Esophagus squamous epithelium (tissue), 5 donors: ENCODE data around the gene CD247. TPM values are rescaled to one million over a fixed set of nuclear protein-coding genes. Genes with fewer than 3 reads are reported as not detected.

Source experiments
- DNase-seq: peaks from one replicate; lab custom pipeline; 2025; lab: John Stamatoyannopoulos, UW
- H3K27ac ChIP-seq, 4 donors: fragments of 200-600 bp; sonication (generic); one replicate each; pipeline ENCODE4 v1.5.1; 2016 to 2019; ENCODE audit warnings: mild to moderate bottlenecking in 1 of 4
- H3K27me3 ChIP-seq, 4 donors: fragments of 200-600 bp; sonication (generic); 1 replicate in 3 of 4; 2 replicates in 1 of 4; pipeline versions ENCODE4 v1.5.1 to v1.6.0; 2017 to 2021; ENCODE audit warnings: antibody characterized with exemption in 1 of 4
- H3K36me3 ChIP-seq, 3 donors: fragments of 200-600 bp; sonication (generic); one replicate each; pipeline ENCODE4 v1.5.1; 2016 to 2019
- H3K4me1 ChIP-seq, 3 donors: fragments of 200-600 bp; sonication (generic); one replicate each; pipeline ENCODE4 v1.5.1; 2017 to 2019
- H3K4me3 ChIP-seq, 4 donors: fragments of 200-600 bp; sonication (generic); 1 replicate in 3 of 4; 2 replicates in 1 of 4; pipeline ENCODE4 v1.5.1; 2016 to 2019; ENCODE audit warnings: mild to moderate bottlenecking in 2 of 4, moderate library complexity in 1 of 4
- H3K9me3 ChIP-seq, 3 donors: fragments of 200-600 bp; sonication (generic); one replicate each; pipeline ENCODE4 v1.5.1; 2016 to 2019
- POLR2A ChIP-seq, 4 donors: fragments of 450-650 bp; IDR thresholded peaks; one replicate each; pipeline ENCODE4 v1.6.1; 2017; ENCODE audit warnings: antibody characterized with exemption in 4 of 4, mild to moderate bottlenecking in 4 of 4, moderate library complexity in 3 of 4
- WGBS, 2 donors: methylation state at CpG; one replicate each; pipeline ENCODE4 v1.1.5; 2018; 5-methylcytosine and 5-hydroxymethylcytosine counted together
- intact Hi-C: fragments of 100-400 bp; cut with DNase I; formaldehyde crosslinking; loops from one replicate; pipeline ENCODE4 v1.15.0; 2022
- total RNA-seq, 4 donors: library from RNA; depleted of rRNA; stranded (reverse); fragments of >200 nt; gene quantifications; one replicate each; pipeline ENCODE4 v1.1.0, GENCODE V29; 2016
- TF ChIP-seq, protein P1 (sequence below), 6 experiments: fragments of 450-650 bp in 4 of 6; fragments of 200-600 bp in 2 of 6; sonication (generic) in 2 of 6; IDR thresholded peaks; one replicate each; pipeline ENCODE4 v1.5.1; 2016 to 2019; ENCODE audit warnings: antibody characterized with exemption in 6 of 6, mild to moderate bottlenecking in 4 of 6, moderate library complexity in 4 of 6
- donor health status: DM: yes; HTN: yes; CAD: no.

The CD247 gene
- total RNA-seq, 4 donors from 2014 or later = 0.68 to 3.5 (median 3.1) TPM

DNA sequence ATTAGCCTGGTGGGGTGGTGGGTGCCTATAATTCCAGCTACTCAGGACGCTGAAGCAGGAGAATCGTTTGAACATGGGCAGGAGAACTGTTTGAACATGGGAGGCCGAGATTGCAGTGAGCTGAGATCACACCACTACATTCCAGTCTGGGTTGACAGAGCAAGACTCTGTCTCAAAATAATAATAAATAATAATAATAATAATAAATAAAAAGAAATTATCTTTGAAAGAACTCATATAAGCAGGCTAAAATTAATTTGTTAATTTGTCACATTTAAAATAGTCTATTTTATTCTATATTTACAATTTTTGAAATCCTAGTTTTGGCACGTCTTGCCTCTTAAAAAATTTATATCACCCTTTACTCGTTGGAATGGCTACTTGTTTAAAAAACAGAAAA is 27.6 kb downstream of the CD247 start:
- H3K4me3 ChIP-seq = no peak overlapping the region
- no peaks in the 10 kb centered on the region for H3K9me3 ChIP-seq
- peaks cover 0 to 36% (median 0%) of the 10 kb centered on the region in 4 donors for H3K27me3 ChIP-seq
- H3K27ac ChIP-seq = no peak overlapping the region
- H3K4me1 ChIP-seq = peaks cover 0 to 14% (median 0%) of the 10 kb centered on the region in 3 donors
- DNase-seq = no peak
- WGBS, 2 donors = 76 to 78% methylated on average over 5 of the region's 5 CpGs
- intact Hi-C loops = no loop called here
- no peaks in the 10 kb centered on the region for H3K36me3 ChIP-seq
- TF ChIP-seq, protein P1, sequence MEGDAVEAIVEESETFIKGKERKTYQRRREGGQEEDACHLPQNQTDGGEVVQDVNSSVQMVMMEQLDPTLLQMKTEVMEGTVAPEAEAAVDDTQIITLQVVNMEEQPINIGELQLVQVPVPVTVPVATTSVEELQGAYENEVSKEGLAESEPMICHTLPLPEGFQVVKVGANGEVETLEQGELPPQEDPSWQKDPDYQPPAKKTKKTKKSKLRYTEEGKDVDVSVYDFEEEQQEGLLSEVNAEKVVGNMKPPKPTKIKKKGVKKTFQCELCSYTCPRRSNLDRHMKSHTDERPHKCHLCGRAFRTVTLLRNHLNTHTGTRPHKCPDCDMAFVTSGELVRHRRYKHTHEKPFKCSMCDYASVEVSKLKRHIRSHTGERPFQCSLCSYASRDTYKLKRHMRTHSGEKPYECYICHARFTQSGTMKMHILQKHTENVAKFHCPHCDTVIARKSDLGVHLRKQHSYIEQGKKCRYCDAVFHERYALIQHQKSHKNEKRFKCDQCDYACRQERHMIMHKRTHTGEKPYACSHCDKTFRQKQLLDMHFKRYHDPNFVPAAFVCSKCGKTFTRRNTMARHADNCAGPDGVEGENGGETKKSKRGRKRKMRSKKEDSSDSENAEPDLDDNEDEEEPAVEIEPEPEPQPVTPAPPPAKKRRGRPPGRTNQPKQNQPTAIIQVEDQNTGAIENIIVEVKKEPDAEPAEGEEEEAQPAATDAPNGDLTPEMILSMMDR (IDR thresholded peaks at IDR 0.05) = no peak
- TF ChIP-seq POLR2A (IDR thresholded peaks at IDR 0.05) = no peak

DNA sequence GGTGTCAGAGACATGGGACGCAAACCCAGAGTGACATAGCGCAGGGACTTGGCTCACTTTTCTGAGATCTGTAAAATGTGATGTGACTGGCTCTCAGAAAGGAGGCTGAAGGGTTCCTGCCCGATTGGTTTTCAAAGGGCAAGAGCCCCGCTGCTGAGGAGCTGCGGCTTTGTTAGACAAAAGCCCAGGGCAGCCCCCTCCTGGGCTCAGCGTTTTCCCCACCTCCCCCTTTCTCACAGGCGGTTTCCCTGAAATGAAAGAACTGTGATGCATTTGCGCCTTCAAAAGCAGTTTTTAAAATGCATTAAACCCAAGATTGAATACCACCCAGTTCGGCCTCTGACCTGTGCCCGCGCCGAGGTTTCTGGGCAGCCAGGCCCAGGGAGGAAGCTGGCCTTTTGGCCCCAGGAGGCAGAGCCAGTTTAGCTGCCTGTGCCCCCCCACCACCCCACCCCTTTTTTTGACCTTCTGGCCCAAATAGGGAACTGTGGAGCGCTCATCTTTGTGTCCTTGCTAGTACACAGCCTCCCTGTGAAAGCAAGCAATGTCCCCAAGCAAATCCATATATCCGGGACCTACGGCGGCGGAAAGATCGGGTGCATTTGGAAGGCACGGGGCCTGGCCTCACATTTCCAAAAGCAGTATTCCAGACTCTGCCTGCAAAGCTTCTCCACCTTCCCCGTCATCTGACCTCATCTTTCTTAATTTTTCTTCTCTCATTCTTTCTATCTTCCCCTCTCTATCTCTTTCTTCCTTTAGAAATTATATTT is 28.6 kb downstream of the CD247 start:
- no peak overlapping the region for H3K27ac ChIP-seq
- no peak for DNase-seq
- H3K9me3 ChIP-seq = no peaks in the 10 kb centered on the region
- 71 to 77% methylated on average over 19 of the region's 20 CpGs for WGBS, 2 donors
- peaks cover 0 to 25% (median 0%) of the 10 kb centered on the region in 4 donors for H3K27me3 ChIP-seq
- no peak for TF ChIP-seq POLR2A (IDR thresholded peaks at IDR 0.05)
- TF ChIP-seq, protein P1 (IDR thresholded peaks at IDR 0.05) = no peak
- H3K4me3 ChIP-seq = no peak overlapping the region
- peaks cover 0 to 14% (median 0%) of the 10 kb centered on the region in 3 donors for H3K4me1 ChIP-seq
- intact Hi-C loops = no loop called here
- no peaks in the 10 kb centered on the region for H3K36me3 ChIP-seq

DNA sequence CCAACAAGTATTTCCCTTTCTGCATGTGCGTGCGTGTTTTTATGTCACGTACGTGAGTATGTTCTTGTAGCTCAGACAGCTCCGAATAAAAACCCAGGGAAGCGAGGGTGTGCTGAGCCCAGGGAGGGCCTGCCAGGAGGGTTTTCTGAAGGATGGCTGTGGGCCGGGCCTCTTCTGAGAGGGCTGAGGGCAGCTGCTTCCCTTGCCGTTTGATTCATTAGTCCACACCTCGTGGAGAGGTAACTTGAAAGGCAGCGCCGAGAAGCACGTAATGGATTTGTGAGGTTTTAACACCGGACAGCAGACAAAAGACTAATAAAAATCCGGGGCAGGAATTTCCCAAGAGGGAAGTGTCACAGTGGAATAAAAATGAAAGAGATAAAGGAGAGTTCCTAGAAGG is 29.5 kb downstream of the CD247 start:
- no peaks in the 10 kb centered on the region for H3K36me3 ChIP-seq
- H3K27ac ChIP-seq = no peak overlapping the region
- DNase-seq = no peak
- H3K9me3 ChIP-seq = no peaks in the 10 kb centered on the region
- H3K27me3 ChIP-seq = peaks cover 0 to 16% (median 0%) of the 10 kb centered on the region in 4 donors
- no peak overlapping the region for H3K4me3 ChIP-seq
- TF ChIP-seq, protein P1 (IDR thresholded peaks at IDR 0.05) = no peak
- TF ChIP-seq POLR2A (IDR thresholded peaks at IDR 0.05) = no peak
- WGBS, 2 donors = 20 to 41% methylated on average over 11 to 14 of the region's 14 CpGs
- peaks cover 0 to 14% (median 0%) of the 10 kb centered on the region in 3 donors for H3K4me1 ChIP-seq
- intact Hi-C loops = no loop called here

DNA sequence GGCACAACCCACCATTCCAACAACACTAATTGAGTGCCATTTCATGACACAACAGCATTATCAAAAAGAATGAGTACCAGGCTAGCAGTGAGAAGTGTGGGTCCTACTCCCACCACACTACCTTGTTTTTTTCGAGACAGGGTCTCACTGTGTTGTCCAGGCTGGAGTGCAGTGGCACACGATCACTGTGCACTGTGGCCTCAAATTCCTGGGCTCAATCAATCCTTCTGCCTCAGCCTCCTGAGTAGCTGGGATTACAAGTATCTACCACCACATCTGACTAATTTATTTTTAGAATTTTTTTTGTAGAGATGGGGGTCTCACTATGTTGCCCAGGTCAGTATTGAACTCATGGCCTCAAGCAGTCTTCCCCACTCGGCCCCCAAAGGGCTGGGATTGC is 30.7 kb downstream of the CD247 start:
- intact Hi-C loops = no loop called here
- Histone ChIP-seq H3K27me3 (peaks cover 0 to 4% (median 0%) of the 10 kb centered on the region in 4 donors), H3K27ac (no peak overlapping the region), H3K36me3 (no peaks in the 10 kb centered on the region), H3K9me3 (no peaks in the 10 kb centered on the region), H3K4me1 (peaks cover 0 to 14% (median 0%) of the 10 kb centered on the region in 3 donors), H3K4me3 (no peak overlapping the region)
- DNase-seq = no peak
- WGBS, 2 donors = 81 to 87% methylated on average over 3 of the region's 3 CpGs
- TF ChIP-seq, protein P1 (IDR thresholded peaks at IDR 0.05) = no peak
- TF ChIP-seq POLR2A (IDR thresholded peaks at IDR 0.05) = no peak

DNA sequence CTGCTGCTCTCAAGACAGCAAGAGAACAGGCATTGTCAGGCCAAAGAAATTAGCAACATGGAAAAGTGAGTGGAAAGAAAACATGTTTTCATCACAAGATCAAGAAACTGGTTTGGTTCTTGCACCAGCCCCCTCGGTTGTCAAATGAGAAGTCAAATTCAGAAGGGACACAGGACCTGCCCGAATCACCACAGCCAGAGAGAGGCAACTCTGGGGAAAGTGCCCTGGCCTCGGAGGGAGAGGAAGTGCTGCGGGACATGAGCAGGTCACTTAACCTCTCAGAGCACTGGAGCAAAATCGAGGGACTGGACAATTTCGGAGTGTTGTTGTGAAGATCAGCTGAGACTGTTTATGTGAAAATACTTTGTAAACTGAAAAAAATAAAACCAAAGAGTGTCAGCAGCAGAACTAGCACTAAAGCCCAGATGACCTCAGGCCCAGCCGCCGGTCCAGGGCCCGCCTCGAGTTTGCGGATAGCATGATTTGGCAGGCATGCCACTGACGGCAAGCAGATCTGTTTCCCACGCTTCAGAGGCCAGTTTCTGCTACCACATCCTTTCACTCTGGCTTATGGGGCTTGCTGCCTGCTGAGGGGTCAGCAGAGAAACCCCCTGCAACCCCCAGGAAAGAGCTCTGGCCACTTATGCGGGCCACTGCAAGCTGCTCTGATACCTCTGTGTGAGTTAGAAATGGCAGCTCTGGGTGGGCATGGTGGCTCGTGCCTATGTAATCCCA is 32.1 kb downstream of the CD247 start:
- Histone ChIP-seq H3K4me1 (peaks cover 0 to 20% (median 0%) of the 10 kb centered on the region in 3 donors), H3K36me3 (no peaks in the 10 kb centered on the region), H3K27ac (peak overlapping the region in 3 of 4 donors; percentile 7 to 38 (median 17)), H3K27me3 (no peaks in the 10 kb centered on the region), H3K4me3 (no peak overlapping the region), H3K9me3 (no peaks in the 10 kb centered on the region)
- no peak for TF ChIP-seq POLR2A (IDR thresholded peaks at IDR 0.05)
- TF ChIP-seq, protein P1 (IDR thresholded peaks at IDR 0.05) = no peak
- intact Hi-C loops = no loop called here
- no peak for DNase-seq
- WGBS, 2 donors = 58 to 67% methylated on average over 11 to 14 of the region's 15 CpGs
